GM18870 (cell line): ENCODE results near the gene COL25A1.

ENCODE experiments used
- ATAC-seq: cut with Tn5 transposase; IDR thresholded peaks from one replicate; pipeline ENCODE4 v1.9.1; 2021; ENCODE audit warnings: moderate library complexity; ENCODE audit not compliant: unreplicated experiment

Gene COL25A1

GRCh38 chr4:108926781-108927180 lies 375.7 kb downstream of the COL25A1 start:
- no peak for ATAC-seq

GRCh38 chr4:108926061-108926460 lies 376.4 kb downstream of the COL25A1 start:
- ATAC-seq, result no peak

DNA sequence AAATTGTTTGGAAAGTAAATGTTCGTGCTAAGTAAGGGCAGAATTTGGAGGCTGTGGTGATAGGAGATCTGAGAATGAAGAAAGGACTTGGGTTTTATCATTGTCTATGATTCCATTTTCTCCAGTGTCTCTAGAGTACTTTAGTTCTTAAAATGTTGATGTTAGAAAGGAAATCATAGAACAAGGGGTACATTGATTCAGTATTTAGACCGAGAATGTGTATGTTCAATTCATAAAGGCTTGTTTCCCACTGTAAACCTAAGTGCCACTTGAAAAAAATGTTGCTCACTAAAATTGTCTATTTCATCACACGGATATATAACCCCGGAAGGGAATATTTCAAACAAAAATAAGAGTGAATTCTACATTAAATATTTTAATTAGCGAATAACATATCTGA lies 380.3 kb downstream of the COL25A1 start:
- no peak for ATAC-seq

DNA sequence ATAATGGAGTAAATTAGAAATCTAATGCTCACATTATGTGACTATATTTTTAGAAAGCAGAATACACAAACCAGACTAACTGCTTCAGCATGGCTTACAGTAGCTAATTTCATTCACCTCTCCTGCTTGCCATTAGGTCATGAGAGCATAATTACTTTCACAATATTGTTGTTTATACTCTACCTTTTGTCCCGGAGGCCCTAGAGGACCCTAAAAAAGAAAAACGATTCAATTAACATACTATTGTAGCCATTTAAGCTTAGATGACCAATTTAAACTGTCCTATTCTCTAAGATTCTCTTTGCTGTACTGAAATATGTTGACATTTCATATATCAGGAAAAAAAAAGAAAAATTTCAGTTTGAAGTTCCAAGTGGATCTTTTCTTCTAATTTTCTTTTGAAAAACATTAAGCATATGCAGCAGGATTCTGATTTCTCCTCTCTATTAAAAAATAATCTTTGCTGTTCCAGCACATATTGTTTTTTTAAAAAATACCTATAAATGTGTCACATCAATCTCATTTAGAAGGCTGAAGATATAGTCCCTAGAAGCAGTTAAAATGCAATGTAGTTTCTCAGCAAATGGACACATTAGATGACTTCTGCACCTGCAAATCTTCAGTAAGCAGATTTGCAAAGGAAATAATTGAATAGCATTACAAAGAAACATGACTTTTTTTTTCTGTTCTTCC lies 381.9 kb downstream of the COL25A1 start:
- ATAC-seq, result no peak

GRCh38 chr4:108919226-108919893 lies 383.1 kb downstream of the COL25A1 start:
- ATAC-seq, result no peak

- ATAC-seq, result no peak
These were observed 385.2 kb downstream of the COL25A1 start for GRCh38 chr4:108917255-108917654.

- ATAC-seq, result no peak
These were observed 385.8 kb downstream of the COL25A1 start for GRCh38 chr4:108916638-108917037.

DNA sequence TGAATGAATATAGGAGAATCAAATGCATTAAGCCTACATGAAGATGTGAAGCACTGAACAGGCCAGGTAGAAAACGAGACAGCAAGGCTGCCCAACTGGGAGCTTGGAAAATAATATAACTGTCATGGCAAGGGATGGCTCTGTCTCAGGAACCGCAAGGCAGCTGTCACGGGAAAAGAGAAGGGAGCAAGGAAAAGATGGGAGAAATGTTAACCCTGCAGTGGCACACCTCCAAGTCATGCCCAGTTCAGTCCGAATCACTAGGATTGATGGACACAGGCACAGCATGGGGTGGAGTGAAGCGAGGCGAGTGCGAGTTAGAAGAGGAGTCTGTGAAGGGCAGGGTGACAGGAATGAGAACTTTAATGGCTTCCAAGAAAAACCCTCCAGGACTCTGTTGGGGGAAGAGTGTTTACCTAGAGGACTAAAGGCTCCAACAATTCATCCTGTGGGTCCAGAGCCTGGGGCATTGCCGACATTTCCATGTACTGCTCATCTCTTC lies 395.5 kb downstream of the COL25A1 start:
- no peak for ATAC-seq

- no peak for ATAC-seq
These were observed 396.5 kb downstream of the COL25A1 start for GRCh38 chr4:108906006-108906405.

- ATAC-seq, result no peak
These were observed 398.8 kb downstream of the COL25A1 start for GRCh38 chr4:108903464-108904221.

DNA sequence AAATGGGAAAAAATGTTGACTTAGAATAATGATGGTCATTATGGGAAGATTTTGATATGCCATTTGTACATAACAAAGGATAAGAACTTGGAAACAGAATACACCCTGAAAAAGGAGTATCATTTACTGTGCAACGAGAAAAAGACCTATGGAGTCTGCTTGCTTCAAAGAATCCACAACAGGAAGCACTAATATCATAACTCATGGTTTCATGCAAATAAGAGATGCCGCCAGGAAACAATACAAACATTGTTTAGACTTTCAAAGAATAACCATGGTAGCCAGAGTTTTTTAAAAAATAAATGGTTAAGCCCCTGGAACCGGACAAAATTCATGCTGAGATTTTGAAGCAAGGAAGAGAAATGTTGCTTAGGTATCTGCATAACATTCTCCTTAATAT lies 399.7 kb downstream of the COL25A1 start:
- peak; percentile 92 for ATAC-seq

GRCh38 chr4:108901291-108901690 lies 401.2 kb downstream of the COL25A1 start:
- ATAC-seq, result no peak

GRCh38 chr4:108900018-108900580 lies 402.4 kb downstream of the COL25A1 start:
- ATAC-seq, result no peak

GRCh38 chr4:108893468-108893867 lies 409.0 kb downstream of the COL25A1 start:
- no peak for ATAC-seq

DNA sequence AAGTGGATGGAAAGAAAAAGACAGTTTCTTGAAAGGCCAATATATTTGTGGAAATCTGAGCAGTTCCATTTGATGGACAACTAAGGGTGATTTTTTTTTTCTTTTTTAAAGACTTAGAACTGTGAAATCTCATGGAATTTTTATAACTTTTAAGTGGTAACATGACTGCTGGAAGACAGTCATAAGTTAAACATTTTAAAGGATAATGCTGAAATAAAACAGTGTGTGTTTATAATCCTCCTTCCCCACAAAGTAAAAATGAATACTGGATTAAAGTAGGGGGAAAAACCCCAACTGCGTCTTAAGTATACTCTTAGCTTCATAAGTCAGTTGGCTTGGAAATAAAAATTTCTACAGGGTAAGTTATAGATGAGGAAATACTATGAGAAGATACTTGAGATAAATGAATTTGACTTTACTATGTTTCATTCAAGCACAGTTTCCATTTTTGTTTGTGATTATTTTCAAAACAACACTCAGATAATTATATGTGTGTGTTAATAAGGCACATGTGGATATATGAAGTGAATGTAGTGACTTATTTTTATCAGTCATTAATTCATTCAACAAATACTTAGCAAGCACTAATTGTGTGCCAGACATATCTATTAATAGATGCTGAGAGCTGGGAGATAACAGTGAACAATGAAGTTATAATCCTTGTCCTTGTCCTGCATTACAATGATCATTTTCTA lies 410.4 kb downstream of the COL25A1 start:
- no peak for ATAC-seq

DNA sequence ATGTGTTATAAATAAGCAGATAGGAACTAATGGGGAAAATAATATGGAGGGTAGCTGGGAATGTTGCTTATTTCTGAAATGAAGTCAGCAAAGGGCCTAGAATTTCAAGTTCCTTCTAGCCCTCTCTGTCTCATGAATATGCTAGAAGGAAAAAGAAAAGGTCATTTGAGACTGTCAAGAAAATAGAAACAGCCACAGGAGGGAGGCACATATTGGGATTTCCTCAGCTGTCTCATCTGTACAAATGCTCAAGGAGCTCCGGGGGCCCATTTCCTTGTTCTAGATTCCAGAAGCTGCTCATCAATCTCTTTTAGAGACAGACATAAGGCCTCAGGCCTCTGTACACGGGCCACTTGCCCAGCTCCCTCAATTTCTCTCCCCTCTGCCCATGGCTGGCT lies 412.0 kb downstream of the COL25A1 start:
- no peak for ATAC-seq

DNA sequence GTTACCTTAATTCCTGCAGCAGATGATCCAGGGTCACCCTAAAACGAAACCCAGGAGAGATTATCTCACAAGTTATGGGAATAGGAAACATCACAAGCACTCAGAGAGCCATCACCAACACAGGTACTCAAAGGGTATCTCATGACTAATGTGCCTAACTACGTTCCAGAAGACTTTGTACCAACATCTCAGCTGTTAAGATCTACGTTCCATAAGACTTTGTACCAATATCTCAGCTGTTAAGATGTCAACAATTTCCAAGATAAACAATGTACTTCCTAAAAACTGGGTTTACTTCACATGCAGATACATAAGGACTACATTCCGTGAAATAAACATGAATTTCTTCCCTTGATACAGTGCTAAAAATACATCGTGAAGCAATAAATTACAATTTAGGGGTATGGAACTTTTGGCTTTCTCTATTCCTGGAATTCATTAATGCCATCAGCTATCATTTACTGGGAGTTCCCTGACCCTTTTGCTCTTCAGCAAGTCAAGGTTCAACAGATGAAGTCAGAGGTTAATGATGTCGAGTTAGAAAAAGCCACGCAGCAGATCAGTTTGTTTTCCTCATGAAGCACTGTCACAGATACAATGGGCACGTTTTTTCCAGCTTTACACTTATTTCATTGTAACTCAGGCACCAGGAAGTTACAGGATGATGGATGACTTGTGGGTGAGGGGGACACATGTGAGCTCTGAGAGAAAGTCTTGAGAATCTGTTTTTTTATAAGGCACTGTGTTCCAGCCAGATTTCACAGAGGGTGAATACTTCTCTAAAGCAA lies 412.6 kb downstream of the COL25A1 start:
- no peak for ATAC-seq

DNA sequence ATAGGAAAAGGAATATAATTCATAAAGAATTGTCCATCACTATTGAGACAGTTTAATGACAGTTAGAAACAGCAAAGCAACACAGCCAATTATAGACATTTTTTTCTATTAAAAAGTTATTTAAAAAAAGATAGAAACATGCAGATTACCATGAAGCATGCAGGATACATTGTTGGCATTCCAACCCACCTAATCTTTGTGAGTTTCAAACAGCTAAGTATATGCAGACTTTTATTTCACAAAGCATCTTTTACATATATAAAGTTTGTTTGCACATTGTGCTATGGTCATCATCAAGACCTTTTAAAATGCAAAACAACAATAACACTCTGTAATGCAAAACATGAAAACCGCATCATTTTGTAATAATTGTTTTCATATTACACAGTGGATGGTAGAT lies 413.7 kb downstream of the COL25A1 start:
- no peak for ATAC-seq

DNA sequence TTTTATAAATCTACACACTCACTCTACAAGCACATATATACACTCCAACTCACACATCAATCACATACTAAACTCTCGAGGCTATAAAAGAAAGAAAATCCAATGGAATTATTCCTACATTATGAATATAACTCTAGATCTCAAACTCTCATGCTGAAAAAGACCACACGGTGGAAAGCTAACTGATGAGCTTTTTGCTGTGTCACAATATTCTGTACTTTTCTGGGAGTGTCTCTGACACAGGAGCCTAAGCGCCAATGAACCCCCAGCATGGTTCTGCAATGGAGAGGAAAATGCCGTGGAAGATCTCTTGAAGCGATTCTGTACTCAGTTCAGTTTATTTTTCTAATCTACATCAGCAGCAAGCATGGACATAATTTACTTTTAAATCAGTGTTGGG lies 415.4 kb downstream of the COL25A1 start:
- no peak for ATAC-seq

- ATAC-seq, result no peak
These were observed 417.2 kb downstream of the COL25A1 start for GRCh38 chr4:108885211-108885610.
